Keratinocyte (primary cell): Measurements from ENCODE around the gene SLC9A3.

Source experiments
- CTCF ChIP-seq, 3 experiments: IDR thresholded peaks in 1 of 3; conservative IDR thresholded peaks in 1 of 3; optimal IDR thresholded peaks in 1 of 3; 2 replicates in 2 of 3; 3 replicates in 1 of 3; pipeline versions ENCODE3 to v1.5.1; 2011; ENCODE audit warnings: low read length in 3 of 3, mild to moderate bottlenecking in 3 of 3, moderate library complexity in 2 of 3, control low read depth in 1 of 3, inconsistent platforms in 1 of 3; ENCODE audit not compliant: insufficient read depth in 2 of 3; ENCODE audit errors: extremely low read depth in 1 of 3
- EZH2 ChIP-seq: IDR thresholded peaks from one replicate; pipeline ENCODE4 v1.6.1; 2012; ENCODE audit warnings: inconsistent platforms, mild to moderate bottlenecking, low read length, moderate library complexity

- no peak for TF ChIP-seq CTCF (optimal IDR thresholded peaks at IDR 0.05 in 1 of 3, IDR thresholded peaks at IDR 0.05 in 1 of 3, conservative IDR thresholded peaks at IDR 0.05 in 1 of 3; ENCODE audit: extremely low read depth in 1 of 3, insufficient read depth in 2 of 3, low read length in 3 of 3)
- TF ChIP-seq EZH2 = no peak
These were observed 60.9 kb downstream of the SLC9A3 start for GRCh38 chr5:463301-463700.
